ENCODE measurements around the gene GALNT7. TPM values are rescaled to one million over a fixed set of nuclear protein-coding genes. Genes with fewer than 3 reads are reported as not detected.

GALNT7 gene
- total and polyA plus RNA-seq, 4 donors = 9.3 to 32.7 (median 14.3) TPM

GRCh38 chr4:173293663-173294062, 125.1 kb downstream of the GALNT7 start:
- H3K9ac ChIP-seq (ENCODE audit: insufficient read depth in 1 of 2, low read length in 2 of 2) = no peak overlapping the region
- TF ChIP-seq CTCF (IDR thresholded peaks at IDR 0.05; ENCODE audit: control extremely low read depth, extremely low read depth) = no peak
- H3K4me3 ChIP-seq = no peak overlapping the region
- peaks cover 0 to 8% (median 0%) of the 10 kb centered on the region in 4 donors for H3K36me3 ChIP-seq (ENCODE audit: control insufficient read depth in 4 of 4, insufficient read depth in 4 of 4, low read length in 4 of 4)
- H3K27me3 ChIP-seq (ENCODE audit: control insufficient read depth in 3 of 3, insufficient read depth in 3 of 3, low read length in 2 of 3) = no peaks in the 10 kb centered on the region
- ATAC-seq (ENCODE audit: insufficient read depth, low FRiP score) (no peak), DNase-seq (no peak)
- 90 to 91% methylated on average over 7 of the region's 7 CpGs for WGBS, 2 donors
- no peak overlapping the region for H3K27ac ChIP-seq (ENCODE audit: low read depth in 1 of 2, low read length in 1 of 2)
- H3K4me1 ChIP-seq (ENCODE audit: control insufficient read depth in 5 of 5, insufficient read depth in 5 of 5, low read length in 5 of 5) = peaks cover 0 to 5% (median 1%) of the 10 kb centered on the region in 5 donors
- peaks cover 0 to 3% (median 0%) of the 10 kb centered on the region in 4 donors for H3K9me3 ChIP-seq (ENCODE audit: control insufficient read depth in 4 of 4, insufficient read depth in 3 of 4, low read length in 3 of 4)

- TF ChIP-seq CTCF (IDR thresholded peaks at IDR 0.05; ENCODE audit: control extremely low read depth, extremely low read depth) = no peak
- Histone ChIP-seq H3K27ac (ENCODE audit: low read depth in 1 of 2, low read length in 1 of 2) (no peak overlapping the region), H3K4me1 (ENCODE audit: control insufficient read depth in 5 of 5, insufficient read depth in 5 of 5, low read length in 5 of 5) (peaks cover 0 to 5% (median 0%) of the 10 kb centered on the region in 5 donors), H3K36me3 (ENCODE audit: control insufficient read depth in 4 of 4, insufficient read depth in 4 of 4, low read length in 4 of 4) (peaks cover 0 to 8% (median 0%) of the 10 kb centered on the region in 4 donors), H3K9me3 (ENCODE audit: control insufficient read depth in 4 of 4, insufficient read depth in 3 of 4, low read length in 3 of 4) (peaks cover 0 to 3% (median 0%) of the 10 kb centered on the region in 4 donors), H3K9ac (ENCODE audit: insufficient read depth in 1 of 2, low read length in 2 of 2) (no peak overlapping the region), H3K4me3 (no peak overlapping the region), H3K27me3 (ENCODE audit: control insufficient read depth in 3 of 3, insufficient read depth in 3 of 3, low read length in 2 of 3) (no peaks in the 10 kb centered on the region)
- DNase-seq (no peak), ATAC-seq (ENCODE audit: insufficient read depth, low FRiP score) (no peak)
- WGBS, 2 donors = 92 to 93% methylated on average over 1 of the region's 1 CpG
Observed at GRCh38 chr4:173294444-173294843, 125.8 kb downstream of the GALNT7 start.

- Histone ChIP-seq H3K4me1 (ENCODE audit: control insufficient read depth in 5 of 5, insufficient read depth in 5 of 5, low read length in 5 of 5) (peaks cover 0 to 8% (median 0%) of the 10 kb centered on the region in 5 donors), H3K9ac (ENCODE audit: insufficient read depth in 1 of 2, low read length in 2 of 2) (no peak overlapping the region), H3K36me3 (ENCODE audit: control insufficient read depth in 4 of 4, insufficient read depth in 4 of 4, low read length in 4 of 4) (peaks cover 0 to 4% (median 0%) of the 10 kb centered on the region in 4 donors), H3K27ac (ENCODE audit: low read depth in 1 of 2, low read length in 1 of 2) (no peak overlapping the region), H3K4me3 (no peak overlapping the region), H3K27me3 (ENCODE audit: control insufficient read depth in 3 of 3, insufficient read depth in 3 of 3, low read length in 2 of 3) (no peaks in the 10 kb centered on the region), H3K9me3 (ENCODE audit: control insufficient read depth in 4 of 4, insufficient read depth in 3 of 4, low read length in 3 of 4) (no peaks in the 10 kb centered on the region)
- 37% methylated on average over 5 of the region's 5 CpGs for WGBS, 2 donors
- DNase-seq (peak in 2 of 3 donors; percentile 55 to 56), ATAC-seq (ENCODE audit: insufficient read depth, low FRiP score) (no peak)
- TF ChIP-seq CTCF (IDR thresholded peaks at IDR 0.05; ENCODE audit: control extremely low read depth, extremely low read depth) = peak; percentile 43
Observed at GRCh38 chr4:173301518-173302201, 133.0 kb downstream of the GALNT7 start.
